HG03378 (cell line): ENCODE results near the gene MOCS1.

Source experiments
- ATAC-seq: cut with Tn5 transposase; IDR thresholded peaks from one replicate; pipeline ENCODE4 v1.9.1; 2021; ENCODE audit warnings: mild to moderate bottlenecking, moderate library complexity; ENCODE audit not compliant: unreplicated experiment

The MOCS1 gene

GRCh38 chr6:39881851-39882530, 52.3 kb downstream of the MOCS1 start:
- ATAC-seq, result no peak

- ATAC-seq, result no peak
Observed at GRCh38 chr6:39880594-39880993, 53.7 kb downstream of the MOCS1 start.

DNA sequence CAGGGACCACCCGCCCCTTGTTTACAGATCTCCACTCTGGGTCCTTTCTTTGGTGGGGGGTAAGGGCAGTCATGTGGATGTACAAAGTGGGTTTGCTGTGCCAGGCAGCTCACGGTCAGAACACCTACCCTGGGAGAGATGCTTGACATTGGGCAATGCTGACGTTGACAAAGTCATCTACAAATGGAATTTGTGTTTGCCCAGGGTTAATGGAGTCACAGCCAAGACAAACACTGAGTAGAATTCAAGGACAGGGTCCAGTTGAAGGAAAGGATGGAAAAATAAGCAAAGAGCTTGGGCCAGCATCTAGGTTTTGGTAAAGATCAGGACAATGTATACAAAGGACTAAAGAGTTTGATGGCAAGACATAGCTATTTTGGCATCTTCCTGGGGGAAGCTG, 54.7 kb downstream of the MOCS1 start:
- no peak for ATAC-seq

DNA sequence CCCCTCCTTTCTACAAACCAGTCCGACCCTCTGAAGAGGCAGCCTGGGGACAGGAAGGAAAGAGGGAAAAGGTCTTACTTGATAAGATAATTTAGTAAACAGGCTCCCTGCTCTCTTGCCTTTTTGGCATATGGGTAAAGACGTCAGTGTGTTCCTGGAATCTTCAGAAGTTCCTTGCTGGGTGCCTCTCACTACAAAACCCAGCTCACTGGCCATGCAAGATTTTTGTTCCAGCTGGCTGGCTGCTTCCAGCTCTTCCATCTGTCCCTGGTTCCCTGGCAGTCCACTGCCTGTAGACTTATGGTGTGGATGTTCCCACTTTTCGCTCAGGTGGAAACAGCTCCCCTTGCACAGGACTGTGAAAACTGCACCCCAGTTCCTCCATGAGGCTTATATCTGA, 57.4 kb downstream of the MOCS1 start:
- ATAC-seq, result no peak

DNA sequence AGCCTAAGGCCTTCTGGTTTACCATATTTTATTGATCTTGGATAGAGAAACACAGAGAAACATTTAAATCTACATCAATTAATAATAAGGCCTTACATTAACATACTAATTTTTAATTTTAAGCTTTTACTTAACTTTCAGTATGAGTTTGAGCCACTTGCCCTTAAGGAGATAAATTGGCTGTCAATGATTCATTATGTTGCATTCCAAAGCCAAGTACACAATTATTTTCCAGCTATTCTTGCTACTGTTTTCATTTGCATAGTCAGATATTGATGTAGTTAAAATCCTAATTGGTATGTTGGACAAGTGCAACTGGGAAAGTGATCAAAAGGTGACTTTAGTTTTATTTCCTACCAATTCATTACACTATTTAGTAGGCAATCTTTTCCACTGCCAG, 58.2 kb downstream of the MOCS1 start:
- ATAC-seq, result no peak

DNA sequence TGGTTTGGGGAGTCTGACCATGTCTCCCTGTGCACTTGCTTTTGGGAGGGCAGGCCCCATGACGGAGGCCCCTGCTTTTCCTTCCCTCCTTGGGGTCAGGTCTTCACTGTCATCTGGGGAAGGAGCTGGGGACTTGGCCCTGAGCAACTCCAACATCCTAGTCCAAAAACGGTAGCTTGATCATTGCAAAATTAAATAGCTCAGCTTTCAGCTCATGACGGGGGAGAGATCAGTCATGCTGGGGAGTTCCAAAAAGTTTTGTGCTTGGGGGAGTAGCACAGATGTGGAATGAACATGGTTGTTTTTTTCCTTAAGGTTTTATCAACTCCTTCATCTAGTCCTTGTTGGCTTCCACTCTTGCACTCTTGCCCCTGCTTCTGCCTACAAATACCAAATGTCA, 60.8 kb downstream of the MOCS1 start:
- no peak for ATAC-seq

DNA sequence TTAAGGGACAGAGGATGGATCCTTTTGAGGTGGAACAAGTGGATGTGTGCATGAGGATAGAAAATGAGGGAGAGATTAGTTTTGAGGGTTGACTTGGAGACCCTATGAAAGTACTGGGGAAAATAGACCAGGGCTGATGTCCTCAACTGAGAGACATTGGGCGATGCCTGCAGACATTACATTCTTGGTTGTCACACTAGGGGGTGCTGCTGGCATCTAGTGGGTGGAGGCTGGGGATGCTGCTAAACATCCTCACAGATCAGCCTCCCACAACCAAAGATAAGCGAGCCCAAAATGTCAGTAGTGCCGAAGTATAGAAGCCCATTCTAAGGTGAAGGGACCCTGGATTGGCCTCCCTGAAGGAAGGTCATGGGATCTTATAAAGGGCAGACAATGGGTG, 63.3 kb downstream of the MOCS1 start:
- no peak for ATAC-seq

DNA sequence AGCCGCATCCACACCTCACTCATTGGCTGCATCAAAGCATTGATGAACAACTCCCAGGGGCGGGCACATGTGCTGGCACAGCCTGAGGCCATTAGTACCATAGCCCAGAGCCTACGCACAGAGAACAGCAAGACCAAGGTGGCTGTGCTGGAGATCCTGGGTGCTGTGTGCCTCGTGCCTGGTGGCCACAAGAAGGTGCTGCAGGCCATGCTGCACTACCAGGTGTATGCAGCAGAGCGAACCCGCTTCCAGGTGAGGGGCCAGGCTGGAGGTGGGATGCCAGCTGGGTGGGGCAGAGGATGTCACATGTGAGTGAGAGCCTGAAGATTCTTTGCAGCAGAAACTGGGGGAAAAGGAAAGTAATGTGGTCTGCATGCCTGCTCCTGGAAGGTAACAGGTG, 66.7 kb downstream of the MOCS1 start:
- ATAC-seq, result no peak

- no peak for ATAC-seq
Observed at GRCh38 chr6:39865011-39865888, 69.0 kb downstream of the MOCS1 start.

- ATAC-seq, result no peak
Observed at GRCh38 chr6:39861663-39862062, 72.6 kb downstream of the MOCS1 start.

GRCh38 chr6:39859025-39859424, 75.2 kb downstream of the MOCS1 start:
- ATAC-seq, result no peak

GRCh38 chr6:39855356-39855995, 78.8 kb downstream of the MOCS1 start:
- ATAC-seq, result no peak
